Dermis blood vessel endothelial cell (primary cell): ENCODE data around the gene SLX9. TPM values are rescaled to one million over a fixed set of nuclear protein-coding genes. Genes with fewer than 3 reads are reported as not detected.
"Not testable (repeated sequence)": the region's sequence is repeated elsewhere in the genome, so short reads cannot be mapped to it uniquely, and the experiment has no call there.

ENCODE experiments used
- DNase-seq: peaks from one replicate; pipeline ENCODE4 v3.0.0; 2010
- total RNA-seq: library from RNA; depleted of rRNA; stranded (reverse); fragments of >200 nt; gene quantifications from 2 replicates; pipeline ENCODE4 v1.2.3, GENCODE V29; 2014

Gene SLX9
- total RNA-seq, 1 donor from 2014 or later, result 24.8 TPM

DNA sequence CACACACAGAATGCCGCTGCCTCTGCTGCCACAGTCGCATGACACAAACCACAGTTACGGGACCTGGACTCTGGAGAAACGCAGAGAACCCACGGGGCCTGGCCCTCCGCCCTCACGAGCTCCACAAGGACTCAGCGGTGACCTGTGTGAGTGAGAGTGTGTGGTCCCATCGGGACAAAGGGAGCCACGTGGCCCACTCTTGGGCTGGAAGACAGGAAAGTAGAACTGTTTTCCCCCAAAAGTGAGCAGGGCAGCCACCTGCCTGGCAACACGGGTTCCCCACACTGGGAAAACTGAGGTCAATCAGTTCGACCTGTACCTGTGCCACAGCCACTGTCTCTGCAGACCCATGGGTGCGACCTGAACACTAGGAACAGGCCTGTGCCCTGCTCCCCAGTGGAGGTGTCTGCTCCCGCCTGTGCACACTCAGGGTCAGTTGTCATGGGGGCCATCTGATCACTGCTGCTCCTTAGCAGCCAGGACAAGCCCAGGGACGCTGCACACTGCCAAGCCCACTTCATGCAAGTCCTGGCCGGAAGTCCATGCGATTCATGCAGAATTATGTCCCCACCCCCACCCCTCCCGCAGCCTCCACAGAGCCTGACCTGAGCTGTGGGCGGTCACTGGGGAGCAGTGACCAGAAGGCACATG is 80.2 kb downstream of the SLX9 start:
- DNase-seq, result no peak

DNA sequence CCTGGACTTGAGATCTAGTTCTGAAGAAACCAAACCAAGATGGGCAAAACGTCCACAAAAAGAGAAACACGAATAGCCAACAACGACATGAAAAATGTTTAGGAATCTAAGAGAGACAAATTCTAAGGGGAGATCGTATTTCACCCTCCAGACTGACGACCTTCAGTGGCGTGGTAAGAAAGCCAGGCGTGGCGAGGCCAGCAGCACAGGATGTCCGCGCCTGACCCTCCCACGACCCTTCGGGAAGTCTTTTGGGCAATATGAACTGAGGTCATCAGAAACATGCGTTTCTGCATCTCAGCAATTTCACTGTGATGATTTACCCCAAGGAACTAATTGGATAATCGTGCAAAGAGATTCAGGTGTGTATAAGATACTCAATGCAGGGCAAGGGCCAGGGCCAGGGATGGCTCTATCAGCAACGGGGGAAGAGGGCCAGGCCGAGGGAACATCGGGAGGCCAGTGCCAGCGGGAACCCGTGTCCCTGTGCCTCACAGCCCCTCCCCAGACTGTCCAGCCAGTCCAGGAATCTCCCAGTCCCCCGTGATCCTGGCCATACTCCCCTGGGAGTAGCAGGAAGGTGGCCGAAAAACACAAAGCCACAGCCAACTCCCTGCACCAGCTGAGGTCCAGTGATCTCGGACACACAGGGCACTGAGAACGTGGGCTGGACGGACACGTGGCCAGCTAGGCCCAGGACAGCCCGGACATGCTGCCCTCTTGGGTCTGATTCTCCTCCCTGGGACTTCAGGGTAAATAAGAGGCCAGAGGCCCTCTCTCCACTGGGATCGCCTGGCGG is 81.0 kb downstream of the SLX9 start:
- DNase-seq, result no peak

DNA sequence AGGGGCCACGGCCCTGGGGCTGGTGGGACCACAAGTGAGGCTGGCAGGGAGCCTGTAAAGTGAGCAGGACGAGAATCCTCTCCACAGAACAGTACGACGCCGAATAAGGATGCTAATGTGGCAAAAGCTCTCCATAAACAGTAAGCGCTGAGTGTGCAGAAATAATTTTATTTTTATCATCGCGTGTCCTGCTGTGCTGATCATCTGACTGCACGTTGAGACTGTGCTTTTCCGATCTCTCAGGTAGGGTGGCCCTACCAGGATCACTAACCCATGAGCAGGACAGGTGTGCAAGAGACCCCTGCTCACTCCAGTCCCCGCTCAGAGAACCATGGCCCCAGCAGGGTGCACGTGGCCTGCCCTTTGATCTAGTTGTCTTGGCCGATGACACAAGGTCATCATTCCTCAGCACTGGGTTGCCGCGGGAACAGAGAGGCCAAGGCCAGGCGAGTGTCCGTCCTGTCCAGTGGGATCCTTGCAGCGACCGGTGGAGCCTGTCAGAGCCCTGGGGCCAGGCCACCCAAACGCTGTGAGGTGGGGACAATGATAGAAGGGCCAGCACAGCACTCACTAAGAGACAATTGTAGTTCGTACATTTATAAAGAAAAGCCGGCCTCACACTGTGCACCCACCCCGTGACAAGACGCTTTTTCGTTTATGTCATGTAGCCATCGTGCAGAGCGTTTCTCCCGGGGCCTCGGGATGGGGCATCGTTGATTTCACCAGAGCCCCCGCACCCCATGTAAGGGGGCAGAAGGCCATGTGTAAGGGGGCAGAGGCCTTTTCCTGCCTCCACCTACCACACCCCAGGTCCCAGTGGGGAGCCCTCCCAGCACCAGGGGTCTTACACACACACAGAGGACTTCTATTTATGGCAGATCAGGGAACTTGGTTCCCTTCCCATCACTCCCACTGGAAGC is 81.9 kb downstream of the SLX9 start:
- no peak for DNase-seq

DNA sequence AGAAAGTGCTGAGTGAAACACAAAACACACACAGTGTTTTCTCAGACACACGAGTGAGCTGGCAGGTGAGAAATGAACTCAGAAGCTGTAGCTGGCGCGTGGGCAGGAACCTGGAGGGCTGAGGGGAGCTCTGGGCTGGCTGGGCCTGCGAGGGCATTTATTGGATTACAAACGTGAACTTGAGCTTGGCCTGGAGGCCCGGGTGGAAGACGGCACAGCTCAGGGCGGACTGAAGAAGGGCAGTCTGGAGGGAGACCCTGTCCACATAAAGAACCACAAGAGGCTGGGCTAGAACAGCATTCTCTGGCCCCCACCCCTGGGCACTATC is 82.5 kb downstream of the SLX9 start:
- no peak for DNase-seq

DNA sequence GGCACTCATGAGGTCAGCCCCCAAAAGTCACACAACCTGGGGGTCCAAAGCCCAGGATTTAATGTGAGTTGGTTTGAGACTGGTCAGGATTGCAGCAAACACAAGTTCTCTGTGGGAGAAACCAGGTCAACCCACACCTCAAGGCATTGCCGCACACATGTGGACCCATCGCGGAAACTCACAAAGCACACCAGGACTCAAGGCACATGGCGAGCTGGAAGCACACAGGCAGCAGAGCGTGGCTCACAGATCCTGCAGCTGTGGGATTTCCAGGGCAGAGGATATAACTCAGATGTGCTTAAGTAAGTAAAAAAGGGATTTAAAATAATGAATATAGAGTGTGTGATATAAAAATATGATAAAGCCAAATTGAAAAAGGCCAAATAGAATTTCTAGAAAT is 82.9 kb downstream of the SLX9 start:
- no peak for DNase-seq

DNA sequence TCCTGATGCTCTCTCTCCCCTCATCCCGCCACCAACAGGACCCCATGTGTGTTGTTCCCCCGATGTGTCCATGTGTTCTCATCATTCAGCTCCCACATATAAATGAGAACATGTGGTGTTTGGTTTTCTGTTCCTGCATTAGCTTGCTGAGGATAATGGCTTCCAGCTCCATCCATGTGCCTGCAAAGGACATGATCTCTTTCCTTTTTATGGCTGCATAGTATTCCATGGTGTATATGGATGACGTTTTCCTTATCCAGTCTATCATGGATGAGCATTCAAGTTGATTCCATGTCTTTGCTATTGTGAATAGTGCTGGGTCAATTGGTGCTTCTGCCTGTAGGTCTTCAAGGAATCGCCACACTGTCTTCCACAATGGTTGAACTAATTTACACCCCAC is 84.7 kb downstream of the SLX9 start:
- DNase-seq, result not testable (repeated sequence)

DNA sequence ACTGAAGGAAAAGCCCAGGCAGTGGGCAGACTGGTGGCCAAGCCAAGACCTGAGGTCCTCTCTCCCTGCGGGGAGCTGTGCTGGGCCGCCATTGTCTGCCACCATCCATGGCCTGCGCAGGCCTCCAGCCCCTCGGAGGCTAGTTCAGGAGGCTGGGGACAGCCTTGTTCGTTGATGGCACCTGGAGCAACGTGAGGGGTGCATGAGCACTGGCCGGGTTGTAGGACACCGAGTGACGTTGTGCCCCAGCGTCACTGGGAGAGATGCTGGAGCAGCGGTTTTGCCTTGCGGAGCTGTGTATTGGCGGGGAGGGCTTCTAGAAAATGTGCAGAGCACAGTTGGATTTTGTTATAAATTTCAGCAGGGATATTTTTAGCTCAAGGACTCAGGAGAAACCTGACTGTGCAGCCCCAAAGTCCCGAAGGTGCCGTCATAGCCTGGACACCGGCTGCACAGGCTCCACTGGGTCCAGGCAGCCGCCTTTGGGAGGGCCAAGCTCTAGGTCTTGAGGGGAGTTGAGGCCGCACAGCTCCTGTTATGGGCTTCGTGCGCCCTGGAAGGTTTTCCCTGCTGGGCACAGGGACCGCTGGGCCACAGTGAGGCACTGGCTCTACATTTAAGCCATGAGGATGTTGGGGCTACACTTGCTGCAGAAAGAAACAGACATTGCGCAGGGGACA is 86.4 kb downstream of the SLX9 start:
- no peak for DNase-seq

Other genes with a start within 250 kb of the SLX9 start
- not detected in 2 replicates for gene KRTAP10-12, start 242.9 kb upstream of the SLX9 start, total RNA-seq
- gene TSPEAR, start 228.5 kb upstream of the SLX9 start, total RNA-seq, result 0.47 and 1.0 TPM in 2 replicates
- gene UBE2G2, start 138.2 kb upstream of the SLX9 start, total RNA-seq, result 74.1 and 85.3 TPM in 2 replicates
- 75.2 and 107 TPM in 2 replicates for gene SUMO3, start 122.0 kb upstream of the SLX9 start, total RNA-seq
- 505 and 528 TPM in 2 replicates for gene PTTG1IP, start 66.3 kb upstream of the SLX9 start, total RNA-seq
- gene ITGB2, start 19.1 kb upstream of the SLX9 start, total RNA-seq, result 0.05 and 0.34 TPM in 2 replicates
- gene ADARB1, start 134.6 kb downstream of the SLX9 start, total RNA-seq, result 27.0 and 32.0 TPM in 2 replicates